Measurements from ENCODE around the gene MRGPRX3. TPM values are rescaled to one million over a fixed set of nuclear protein-coding genes. Genes with fewer than 3 reads are reported as not detected.

Gene MRGPRX3
- total and polyA plus RNA-seq, 2 of the 8 experiments (the other 6 are each of a cell fraction or from before 2014, with no cell fraction given): not detected

DNA sequence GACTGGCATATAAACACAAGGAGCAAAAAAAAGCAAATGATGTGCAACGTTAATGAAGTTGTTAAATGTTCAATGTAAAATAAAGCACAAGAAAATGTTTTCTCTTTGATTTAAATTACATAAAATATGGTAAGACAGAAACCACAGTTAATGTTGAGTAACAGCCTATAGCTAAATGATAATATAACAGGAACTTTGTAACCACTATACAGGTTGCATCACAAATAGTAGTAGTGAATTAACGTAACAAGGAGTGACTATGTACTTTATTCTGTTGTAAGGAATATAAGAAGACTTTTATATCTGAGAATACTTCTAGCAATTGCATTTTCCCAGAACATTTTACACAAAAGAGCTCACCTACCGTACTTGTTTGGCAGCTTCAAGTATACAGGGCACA, 43.4 kb upstream of the MRGPRX3 start:
- Histone ChIP-seq H4K91ac (replicated peaks; ENCODE audit: insufficient read length, low read length) (no peak overlapping the region), H3K23me2 (ENCODE audit: low read depth, low read length) (no peaks in the 10 kb centered on the region), H2AK5ac (ENCODE audit: low read depth, low read length) (no peak overlapping the region), H3K14ac (ENCODE audit: insufficient read length) (no peak overlapping the region), H2BK5ac (ENCODE audit: low read depth, low read length) (no peak overlapping the region), H3K9ac (replicated peaks in 1 of 4; ENCODE audit: extremely low read depth in 1 of 4, low read depth in 3 of 4, low read length in 3 of 4) (no peak overlapping the region), H3K79me2 (ENCODE audit: control insufficient read depth in 1 of 2, insufficient read depth in 2 of 2, low read length in 2 of 2) (no peaks in the 10 kb centered on the region), H2BK15ac (ENCODE audit: low read length) (no peak overlapping the region), H4K5ac (ENCODE audit: insufficient read length, low read depth, low read length) (no peak overlapping the region), H2BK120ac (replicated peaks; ENCODE audit: low read depth, low read length) (no peak overlapping the region), H2BK20ac (ENCODE audit: low read length) (no peak overlapping the region), H3K18ac (ENCODE audit: extremely low read depth, low read length) (no peak overlapping the region), H3K36me3 (ENCODE audit: control insufficient read depth in 2 of 4, insufficient read depth in 4 of 4, low read length in 3 of 4) (peaks cover 9 to 85% (median 58%) of the 10 kb centered on the region in 4 experiments), H3K27ac (ENCODE audit: low read depth, low read length) (no peak overlapping the region), H3K4me2 (ENCODE audit: insufficient read depth in 1 of 2, low read depth in 2 of 2, low read length in 2 of 2) (no peak overlapping the region), H3K4ac (replicated peaks; ENCODE audit: insufficient read length, low read depth, low read length) (no peak overlapping the region), H3K4me3 (ENCODE audit: extremely low read depth in 1 of 4, insufficient read depth in 2 of 4, low read depth in 3 of 4, low read length in 4 of 4) (no peak overlapping the region), H2AFZ (ENCODE audit: low read length) (no peak overlapping the region), H3K23ac (ENCODE audit: insufficient read length) (no peak overlapping the region), H3K9me3 (ENCODE audit: insufficient read depth in 2 of 2, low read depth in 1 of 2, low read length in 1 of 2) (no peaks in the 10 kb centered on the region), H2BK12ac (ENCODE audit: low read depth, low read length) (no peak overlapping the region), H3K56ac (replicated peaks; ENCODE audit: insufficient read length, low read depth, low read length) (no peak overlapping the region), H3K27me3 (replicated peaks in 1 of 4; ENCODE audit: control insufficient read depth in 3 of 4, extremely low read depth in 1 of 4, insufficient read depth in 3 of 4, low read length in 3 of 4) (no peaks in the 10 kb centered on the region), H4K20me1 (replicated peaks in 1 of 2; ENCODE audit: control insufficient read depth in 1 of 2, insufficient read depth in 2 of 2, low read length in 2 of 2) (no peaks in the 10 kb centered on the region), H3K79me1 (ENCODE audit: low read depth, low read length) (0 out of 2 replicates have a peak, but pooled peaks cover 4% of the 10 kb centered on the region), H4K8ac (ENCODE audit: extremely low read depth, insufficient read depth, low read length) (no peak overlapping the region), H3K4me1 (replicated peaks in 1 of 4; ENCODE audit: control insufficient read depth in 3 of 4, insufficient read depth in 4 of 4, low read length in 3 of 4) (no peaks in the 10 kb centered on the region)
- CTCF ChIA-PET (ENCODE audit: partially characterized antibody): interaction anchor here (1.0 kb wide), 1 partner anchor 525 kb away, joined by 4 read pairs; no protein-coding TSS in a partner anchor
- FAIRE-seq (no peak), DNase-seq (ENCODE audit: low read depth in 1 of 2, low spot score in 2 of 2) (no peak)
- 94% methylated on average over 3 of the region's 3 CpGs; no CpG with 5 or more reads in 1 of the 2 experiments for WGBS, 2 experiments (ENCODE audit: extremely low coverage in 1 of 2, insufficient coverage in 1 of 2, insufficient read length in 1 of 2, insufficient replicate concordance in 2 of 2, low coverage in 1 of 2, low lambda C conversion rate in 2 of 2, missing lambda C conversion rate in 1 of 2)
- POLR2A ChIA-PET (ENCODE audit: partially characterized antibody): interaction anchor here (1.9 kb wide), 1 partner anchor 9 kb away, joined by 8 read pairs; no protein-coding TSS in a partner anchor
- TF ChIP-seq HDAC6 (IDR thresholded peaks at IDR 0.05; ENCODE audit: low read depth, low read length) (no peak), FOSL1 (IDR thresholded peaks at IDR 0.05; ENCODE audit: insufficient read depth, low read depth, low read length) (no peak), BACH1 (IDR thresholded peaks at IDR 0.05; ENCODE audit: low read length) (no peak), EZH2 (IDR thresholded peaks at IDR 0.05; ENCODE audit: low read depth, low read length, severe bottlenecking) (no peak), GABPA (IDR thresholded peaks at IDR 0.05; ENCODE audit: borderline replicate concordance, insufficient read depth, low read length) (no peak)
